Nephron (organoid): Measurements from ENCODE around the gene AFG3L2.

Source experiments
- H3K27ac Mint-ChIP-seq, 3 experiments: 2 replicates each; pipeline ENCODE4 v1.8.0; 2020; ENCODE audit warnings: mixed read lengths in 3 of 3, mild to moderate bottlenecking in 2 of 3, moderate library complexity in 1 of 3
- H3K27me3 Mint-ChIP-seq: 2 replicates; pipeline ENCODE4 v1.8.0; 2021; ENCODE audit warnings: low read depth, mild to moderate bottlenecking, moderate library complexity, mixed read lengths
- H3K36me3 Mint-ChIP-seq: 2 replicates; pipeline ENCODE4 v1.8.0; 2020; ENCODE audit warnings: low read depth, mixed read lengths
- H3K4me1 Mint-ChIP-seq: 2 replicates; pipeline ENCODE4 v1.8.0; 2020; ENCODE audit warnings: mixed read lengths
- H3K4me3 Mint-ChIP-seq, 3 experiments: 2 replicates each; pipeline ENCODE4 v1.8.0; 2020; ENCODE audit warnings: mild to moderate bottlenecking in 3 of 3, mixed read lengths in 3 of 3, moderate library complexity in 2 of 3
- H3K9me3 Mint-ChIP-seq: 2 replicates; pipeline ENCODE4 v1.8.0; 2020; ENCODE audit warnings: mixed read lengths
- TF ChIP-seq, protein P1 (sequence below), 3 experiments: fragments of 200-600 bp; sonication (generic); IDR thresholded peaks; one replicate each; pipeline ENCODE4 v1.5.0; 2021; ENCODE audit warnings: antibody characterized with exemption in 3 of 3; ENCODE audit not compliant: unreplicated experiment in 3 of 3

AFG3L2 gene

DNA sequence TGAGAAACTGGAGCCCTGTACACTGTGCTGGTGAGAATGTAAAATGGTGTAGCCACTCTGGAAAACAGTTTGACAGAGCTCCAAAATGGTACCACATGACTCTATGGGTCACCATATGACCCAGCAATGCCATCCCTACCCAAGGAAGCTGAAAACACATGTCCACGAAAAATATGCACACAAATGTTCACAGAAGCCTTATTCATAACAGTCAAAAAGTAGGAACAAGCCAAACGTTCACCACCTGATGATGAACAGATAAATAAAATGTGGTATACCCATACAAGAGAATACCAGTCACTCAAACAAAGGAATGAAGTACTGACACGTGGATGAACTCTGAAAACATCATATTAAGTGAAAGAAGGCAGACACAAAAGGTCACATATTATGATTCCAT, 4.6 kb downstream of the AFG3L2 start:
- Mint-ChIP-seq H3K36me3 (peaks cover 13% of the 10 kb centered on the region), H3K27ac (peak overlapping the region in 1 of 3 experiments; percentile 1), H3K4me1 (peaks cover 32% of the 10 kb centered on the region), H3K4me3 (peak overlapping the region in 2 of 3 experiments; percentile 33 to 76), H3K9me3 (no peaks in the 10 kb centered on the region), H3K27me3 (no peaks in the 10 kb centered on the region)
- TF ChIP-seq, protein P1, sequence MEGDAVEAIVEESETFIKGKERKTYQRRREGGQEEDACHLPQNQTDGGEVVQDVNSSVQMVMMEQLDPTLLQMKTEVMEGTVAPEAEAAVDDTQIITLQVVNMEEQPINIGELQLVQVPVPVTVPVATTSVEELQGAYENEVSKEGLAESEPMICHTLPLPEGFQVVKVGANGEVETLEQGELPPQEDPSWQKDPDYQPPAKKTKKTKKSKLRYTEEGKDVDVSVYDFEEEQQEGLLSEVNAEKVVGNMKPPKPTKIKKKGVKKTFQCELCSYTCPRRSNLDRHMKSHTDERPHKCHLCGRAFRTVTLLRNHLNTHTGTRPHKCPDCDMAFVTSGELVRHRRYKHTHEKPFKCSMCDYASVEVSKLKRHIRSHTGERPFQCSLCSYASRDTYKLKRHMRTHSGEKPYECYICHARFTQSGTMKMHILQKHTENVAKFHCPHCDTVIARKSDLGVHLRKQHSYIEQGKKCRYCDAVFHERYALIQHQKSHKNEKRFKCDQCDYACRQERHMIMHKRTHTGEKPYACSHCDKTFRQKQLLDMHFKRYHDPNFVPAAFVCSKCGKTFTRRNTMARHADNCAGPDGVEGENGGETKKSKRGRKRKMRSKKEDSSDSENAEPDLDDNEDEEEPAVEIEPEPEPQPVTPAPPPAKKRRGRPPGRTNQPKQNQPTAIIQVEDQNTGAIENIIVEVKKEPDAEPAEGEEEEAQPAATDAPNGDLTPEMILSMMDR (IDR thresholded peaks at IDR 0.05; ENCODE audit: unreplicated experiment in 3 of 3) = no peak

DNA sequence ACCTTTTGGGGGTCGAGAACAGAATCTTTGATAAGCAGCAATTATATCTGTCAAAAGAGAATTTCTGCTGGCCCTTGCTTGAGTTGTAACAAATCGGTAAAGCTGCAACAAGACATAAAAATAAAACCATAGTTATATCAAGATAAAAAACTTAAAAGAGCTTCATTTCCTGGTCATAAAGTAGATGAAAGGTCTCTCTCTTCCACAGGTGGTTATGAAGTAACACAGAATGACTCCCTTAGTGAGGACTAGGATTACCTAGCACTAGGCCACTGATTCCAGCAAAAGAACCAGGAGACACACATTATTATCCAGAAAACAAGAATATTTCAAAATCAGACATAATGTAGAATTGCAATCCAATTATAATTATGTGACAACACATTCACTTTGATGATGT, 5.4 kb downstream of the AFG3L2 start:
- Mint-ChIP-seq H3K4me1 (peaks cover 32% of the 10 kb centered on the region), H3K27ac (no peak overlapping the region), H3K27me3 (no peaks in the 10 kb centered on the region), H3K4me3 (no peak overlapping the region), H3K36me3 (peaks cover 20% of the 10 kb centered on the region), H3K9me3 (no peaks in the 10 kb centered on the region)
- TF ChIP-seq, protein P1 (IDR thresholded peaks at IDR 0.05; ENCODE audit: unreplicated experiment in 3 of 3) = no peak

DNA sequence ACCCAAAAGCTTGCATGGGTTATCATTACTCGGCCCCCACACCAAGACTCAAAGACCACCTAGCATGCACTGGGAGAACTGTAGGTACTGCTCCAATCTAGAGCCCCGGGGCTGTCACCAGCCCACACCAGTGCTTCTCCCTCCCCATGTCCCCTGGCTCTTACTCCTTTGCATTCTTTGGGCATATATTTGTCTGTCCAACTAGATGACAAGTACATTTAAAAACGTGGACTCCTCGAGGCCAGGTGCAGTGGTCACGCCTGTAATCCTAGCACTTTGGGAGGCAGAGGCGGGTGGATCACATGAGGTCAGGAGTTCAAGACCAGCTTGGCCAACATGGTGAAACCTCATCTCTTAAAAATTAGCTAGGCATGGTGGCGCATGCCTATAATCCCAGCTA, 7.8 kb downstream of the AFG3L2 start:
- Mint-ChIP-seq H3K9me3 (no peaks in the 10 kb centered on the region), H3K4me1 (peaks cover 17% of the 10 kb centered on the region), H3K4me3 (no peak overlapping the region), H3K36me3 (peaks cover 37% of the 10 kb centered on the region), H3K27me3 (no peaks in the 10 kb centered on the region), H3K27ac (no peak overlapping the region)
- TF ChIP-seq, protein P1 (IDR thresholded peaks at IDR 0.05; ENCODE audit: unreplicated experiment in 3 of 3) = no peak

DNA sequence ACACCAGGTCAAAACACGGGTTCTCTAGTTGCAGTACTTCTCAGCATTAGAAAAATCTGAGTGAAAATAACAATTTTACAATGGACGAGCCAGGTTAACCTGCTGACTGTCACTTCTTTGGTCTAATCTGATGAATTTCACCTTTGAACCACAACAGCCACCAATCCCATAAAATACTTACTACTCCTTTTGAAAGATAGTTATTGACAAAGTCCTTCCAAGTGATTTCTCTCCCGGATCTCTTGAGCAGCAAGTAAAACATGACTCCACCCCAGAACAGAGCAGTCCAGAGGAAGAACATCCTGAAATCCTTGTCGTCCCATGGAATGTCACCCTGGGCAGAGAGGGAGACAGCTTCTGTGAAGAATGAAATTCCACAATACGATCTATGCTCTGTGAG, 10.2 kb downstream of the AFG3L2 start:
- H3K9me3 Mint-ChIP-seq = no peaks in the 10 kb centered on the region
- no peaks in the 10 kb centered on the region for H3K4me1 Mint-ChIP-seq
- H3K36me3 Mint-ChIP-seq = peaks cover 48% of the 10 kb centered on the region
- H3K27me3 Mint-ChIP-seq = no peaks in the 10 kb centered on the region
- TF ChIP-seq, protein P1 (IDR thresholded peaks at IDR 0.05; ENCODE audit: unreplicated experiment in 3 of 3) = no peak
- peak overlapping the region in 1 of 3 experiments; percentile 2 for H3K27ac Mint-ChIP-seq
- no peak overlapping the region for H3K4me3 Mint-ChIP-seq

DNA sequence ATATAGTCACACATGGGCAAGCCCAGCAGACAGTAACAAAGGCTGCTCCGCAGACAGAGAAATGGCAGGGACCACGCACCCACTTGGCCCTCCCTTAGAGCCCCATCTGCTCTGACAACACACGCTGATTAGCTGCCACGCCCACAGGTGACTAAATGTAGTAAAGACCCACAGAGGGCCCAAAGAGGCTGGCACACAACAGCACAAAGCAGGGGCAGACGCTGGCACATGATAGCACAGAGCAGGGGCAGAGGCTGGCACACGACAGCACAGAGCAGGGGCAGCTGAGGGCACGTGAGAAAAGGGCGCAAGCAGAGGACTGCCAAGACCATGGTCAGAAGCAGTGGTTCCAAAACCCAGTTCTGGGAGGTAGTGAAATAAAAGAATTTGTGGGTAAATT, 10.6 kb downstream of the AFG3L2 start:
- Mint-ChIP-seq H3K4me1 (no peaks in the 10 kb centered on the region), H3K27ac (peak overlapping the region in 1 of 3 experiments; percentile 57), H3K9me3 (no peaks in the 10 kb centered on the region), H3K4me3 (no peak overlapping the region), H3K36me3 (peaks cover 49% of the 10 kb centered on the region), H3K27me3 (no peaks in the 10 kb centered on the region)
- TF ChIP-seq, protein P1 (IDR thresholded peaks at IDR 0.05; ENCODE audit: unreplicated experiment in 3 of 3) = no peak

DNA sequence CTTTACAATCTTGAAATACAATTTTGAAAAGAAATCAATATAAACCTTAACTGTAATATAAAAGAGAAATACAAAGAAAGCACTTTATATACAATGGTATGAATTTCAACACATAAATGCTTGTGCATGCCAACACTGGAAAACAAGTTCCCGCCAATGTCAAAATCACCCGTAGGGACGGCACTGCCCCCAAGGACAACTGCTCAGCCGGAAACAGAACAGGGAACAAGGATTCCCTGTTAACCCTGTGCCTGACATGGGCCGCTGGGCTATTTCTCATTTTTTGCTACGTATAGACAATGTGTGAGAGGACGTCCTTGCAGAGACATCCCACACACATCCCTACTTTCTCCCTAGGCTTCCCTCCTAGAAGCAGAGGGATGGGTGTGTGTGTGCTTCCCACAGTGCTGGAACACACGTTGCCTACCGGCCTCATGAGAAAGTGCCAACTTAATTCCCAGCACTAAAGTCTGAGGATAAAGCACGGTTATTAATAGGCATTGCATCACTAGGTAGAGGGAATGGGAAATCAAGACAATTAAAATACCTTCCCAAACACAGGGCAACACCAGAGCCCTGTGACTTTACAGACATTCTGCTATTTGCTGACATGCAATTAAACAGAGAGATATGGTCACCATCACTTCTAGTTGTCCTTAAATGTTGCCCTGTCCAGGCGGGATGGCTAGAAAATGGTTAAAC, 14.4 kb downstream of the AFG3L2 start:
- Mint-ChIP-seq H3K9me3 (no peaks in the 10 kb centered on the region), H3K36me3 (peaks cover 66% of the 10 kb centered on the region), H3K4me1 (no peaks in the 10 kb centered on the region), H3K27me3 (no peaks in the 10 kb centered on the region), H3K27ac (no peak overlapping the region), H3K4me3 (no peak overlapping the region)
- TF ChIP-seq, protein P1 (IDR thresholded peaks at IDR 0.05; ENCODE audit: unreplicated experiment in 3 of 3) = no peak
